IPS-20b (cell line): Measurements from ENCODE around the gene OPTC.
"Not testable (repeated sequence)": the region's sequence is repeated elsewhere in the genome, so short reads cannot be mapped to it uniquely, and the experiment has no call there.

ENCODE experiments used
- H3K27ac ChIP-seq: one replicate; pipeline ENCODE4 v1.5.1; 2013; ENCODE audit warnings: low read length
- H3K27me3 ChIP-seq: 2 replicates; pipeline ENCODE4 v1.6.1; 2013; ENCODE audit warnings: mild to moderate bottlenecking, low read length, inconsistent platforms; ENCODE audit not compliant: insufficient read depth
- H3K36me3 ChIP-seq: 2 replicates; pipeline ENCODE4 v1.6.1; 2013; ENCODE audit warnings: low read depth, mild to moderate bottlenecking, inconsistent platforms, low read length, moderate library complexity; ENCODE audit not compliant: insufficient read depth
- H3K4me1 ChIP-seq: 2 replicates; pipeline ENCODE4 v1.6.1; 2013; ENCODE audit warnings: mild to moderate bottlenecking, control low read depth, inconsistent platforms, low read length, moderate library complexity; ENCODE audit not compliant: insufficient read depth
- H3K4me3 ChIP-seq: 2 replicates; pipeline ENCODE4 v1.5.1; 2013; ENCODE audit warnings: mild to moderate bottlenecking, low read length, inconsistent platforms
- H3K9ac ChIP-seq: 2 replicates; pipeline ENCODE4 v1.6.1; 2013; ENCODE audit warnings: low read depth, mild to moderate bottlenecking, inconsistent platforms, low read length, moderate library complexity
- H3K9me3 ChIP-seq: 2 replicates; pipeline ENCODE4 v1.6.1; 2013; ENCODE audit warnings: mild to moderate bottlenecking, low read depth, low read length, inconsistent platforms; ENCODE audit not compliant: insufficient read depth

OPTC gene

GRCh38 chr1:203466906-203467549, 26.9 kb upstream of the OPTC start:
- H3K9ac ChIP-seq, H3K9me3 ChIP-seq, H3K27ac ChIP-seq, H3K36me3 ChIP-seq, H3K27me3 ChIP-seq, H3K4me3 ChIP-seq: not testable (repeated sequence)
- H3K4me1 ChIP-seq: peaks cover 19% of the 10 kb centered on the region

DNA sequence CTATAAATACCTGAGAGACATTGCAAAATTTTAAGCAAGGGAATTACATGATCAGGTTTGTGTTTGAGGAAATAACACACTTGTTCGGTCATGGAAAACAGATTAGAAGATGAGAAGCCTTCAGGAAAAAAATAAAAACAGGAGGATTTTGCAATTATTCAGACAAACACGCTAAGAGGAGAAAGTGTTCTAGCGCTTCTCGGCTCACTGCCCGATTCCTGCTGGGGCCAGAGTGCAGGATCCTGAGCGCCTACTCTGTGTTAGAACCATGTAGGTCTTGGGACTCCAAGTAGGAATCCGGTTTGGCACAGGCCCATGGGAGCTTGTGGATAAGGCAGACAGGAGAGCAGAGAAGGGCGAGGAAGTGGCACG, 26.4 kb upstream of the OPTC start:
- no peaks in the 10 kb centered on the region for H3K9me3 ChIP-seq
- no peaks in the 10 kb centered on the region for H3K36me3 ChIP-seq
- H3K27ac ChIP-seq: no peak overlapping the region
- H3K27me3 ChIP-seq: no peaks in the 10 kb centered on the region
- H3K4me3 ChIP-seq: no peak overlapping the region
- peaks cover 17% of the 10 kb centered on the region for H3K4me1 ChIP-seq
- no peak overlapping the region for H3K9ac ChIP-seq

DNA sequence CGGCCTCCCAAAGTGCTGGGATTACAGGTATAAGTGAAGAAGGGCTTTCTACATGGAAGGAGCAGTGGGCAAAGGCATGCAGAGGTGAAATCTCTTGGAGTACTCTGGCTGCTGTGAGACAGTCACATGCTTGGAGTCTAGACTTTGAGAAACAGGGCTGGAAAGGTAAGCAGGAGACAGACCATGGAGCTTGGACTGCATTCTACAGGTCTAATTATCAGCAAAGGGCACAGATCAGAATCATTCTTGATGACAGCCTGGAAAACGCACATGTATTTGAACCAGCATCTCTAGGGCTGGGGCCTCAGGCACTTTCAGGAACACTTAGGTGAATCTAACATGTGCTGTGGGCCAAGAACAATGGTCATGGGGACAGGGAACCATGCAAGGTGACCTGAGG, 25.6 kb upstream of the OPTC start:
- Histone ChIP-seq H3K27ac (no peak overlapping the region), H3K27me3 (no peaks in the 10 kb centered on the region), H3K4me3 (no peak overlapping the region), H3K9ac (no peak overlapping the region), H3K4me1 (peaks cover 14% of the 10 kb centered on the region), H3K36me3 (no peaks in the 10 kb centered on the region), H3K9me3 (no peaks in the 10 kb centered on the region)

- H3K9me3 ChIP-seq: no peaks in the 10 kb centered on the region
- H3K36me3 ChIP-seq: no peaks in the 10 kb centered on the region
- H3K4me1 ChIP-seq: peaks cover 14% of the 10 kb centered on the region
- H3K4me3 ChIP-seq: no peak overlapping the region
- H3K27ac ChIP-seq: no peak overlapping the region
- no peaks in the 10 kb centered on the region for H3K27me3 ChIP-seq
- H3K9ac ChIP-seq: no peak overlapping the region
Observed at GRCh38 chr1:203470240-203470639, 23.7 kb upstream of the OPTC start.

DNA sequence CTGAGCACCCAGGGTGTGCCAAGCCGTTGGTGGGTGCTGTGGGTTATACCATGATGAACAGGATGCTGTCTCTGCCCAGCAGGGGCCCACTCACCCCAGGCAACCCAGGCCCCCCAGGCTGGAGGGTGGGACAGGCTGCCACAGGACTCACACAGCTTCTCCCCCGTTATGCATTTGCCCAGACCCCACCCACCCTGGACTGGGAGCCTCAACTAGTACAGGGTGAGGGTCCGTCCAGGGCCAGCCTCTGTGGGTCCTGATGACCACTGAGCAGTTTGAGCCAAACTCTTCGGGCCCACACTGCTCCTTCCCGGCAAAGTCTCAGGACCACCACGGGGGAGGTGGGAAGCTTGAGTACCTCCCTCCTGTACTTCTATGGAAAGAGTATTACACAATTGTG, 22.1 kb upstream of the OPTC start:
- Histone ChIP-seq H3K4me3 (no peak overlapping the region), H3K36me3 (no peaks in the 10 kb centered on the region), H3K9me3 (no peaks in the 10 kb centered on the region), H3K9ac (no peak overlapping the region), H3K27me3 (no peaks in the 10 kb centered on the region), H3K27ac (no peak overlapping the region), H3K4me1 (peaks cover 11% of the 10 kb centered on the region)

DNA sequence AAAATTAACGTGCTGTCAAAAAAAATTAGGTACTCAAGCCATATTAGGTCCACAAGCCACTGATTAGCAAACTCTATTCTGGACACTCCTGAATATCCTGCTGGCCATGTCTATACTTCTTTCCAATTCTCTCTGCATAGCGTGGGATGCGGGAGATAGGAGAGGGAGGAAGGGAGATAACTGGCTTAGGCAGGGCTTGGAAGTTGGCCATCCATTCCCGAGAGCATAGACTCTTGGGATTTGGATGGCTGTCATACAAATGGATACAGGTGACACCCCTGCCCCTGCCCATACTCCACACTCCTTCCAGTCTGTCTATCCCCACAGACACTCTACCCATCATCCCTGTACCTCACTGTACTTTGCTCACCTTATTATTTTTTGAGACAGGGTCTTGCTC, 20.7 kb upstream of the OPTC start:
- no peaks in the 10 kb centered on the region for H3K36me3 ChIP-seq

GRCh38 chr1:203473781-203474305, 20.1 kb upstream of the OPTC start:
- Histone ChIP-seq H3K4me1 (peaks cover 11% of the 10 kb centered on the region), H3K9me3 (no peaks in the 10 kb centered on the region), H3K27ac (no peak overlapping the region), H3K4me3 (no peak overlapping the region), H3K36me3 (no peaks in the 10 kb centered on the region), H3K27me3 (no peaks in the 10 kb centered on the region), H3K9ac (no peak overlapping the region)

More for the DNA sequence above, 20.7 kb upstream of the OPTC start:
- Histone ChIP-seq H3K9me3 (no peaks in the 10 kb centered on the region), H3K27ac (no peak overlapping the region), H3K27me3 (no peaks in the 10 kb centered on the region), H3K4me1 (peaks cover 11% of the 10 kb centered on the region), H3K4me3 (no peak overlapping the region), H3K9ac (no peak overlapping the region)

DNA sequence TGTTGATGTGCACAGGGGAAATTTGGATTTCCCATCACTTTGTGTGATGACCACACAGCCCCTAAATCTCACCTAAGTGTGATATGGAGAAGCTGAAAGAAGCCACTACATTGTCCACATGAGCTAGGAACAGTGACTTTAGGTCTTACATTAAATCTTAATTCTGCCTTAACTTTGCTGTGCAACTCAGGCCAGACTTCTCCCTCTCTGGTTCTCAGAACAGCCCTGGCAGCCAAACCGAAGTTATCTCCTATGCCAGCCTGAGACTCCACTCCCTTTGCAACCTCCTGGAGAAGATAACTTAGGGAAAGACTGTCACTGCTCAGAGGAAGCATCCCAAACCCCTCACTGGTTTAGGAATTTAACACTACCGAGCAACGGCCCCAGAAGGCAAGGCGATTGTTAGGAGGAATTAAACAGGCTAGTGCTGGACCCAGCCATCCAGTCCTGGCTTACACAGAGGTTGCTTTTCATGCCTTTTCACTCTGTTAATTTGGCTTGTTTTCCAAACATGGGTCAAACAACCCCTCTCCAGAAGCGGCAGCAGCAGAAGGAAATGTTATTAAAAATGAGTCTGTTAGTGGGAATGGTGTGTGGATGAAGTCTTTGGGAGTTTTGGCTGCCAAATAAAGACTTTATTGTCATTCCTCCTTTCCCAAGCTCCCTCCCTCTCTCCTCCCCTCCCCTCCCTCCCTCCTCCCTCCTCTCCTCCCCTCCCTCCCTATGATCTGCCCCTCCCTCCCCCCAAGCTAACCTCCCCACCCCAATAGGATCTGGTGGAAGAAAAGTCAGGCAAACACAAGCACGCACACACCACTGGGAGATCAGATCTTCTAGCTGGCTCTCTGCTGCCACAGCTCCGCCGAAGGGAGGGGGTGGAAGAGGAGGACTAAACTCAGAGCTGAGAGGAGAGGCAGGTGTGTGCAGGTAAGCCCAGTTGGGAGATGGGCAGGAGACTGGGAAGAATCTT, 18.7 kb upstream of the OPTC start, which contains the start of gene PRELP:
TSS of gene PRELP (plus strand) at position 795 of the 970 bp plus-strand sequence. CDS start 7,379 bp downstream, outside the sequence.
- Histone ChIP-seq H3K4me3 (peak within 1 kb of the TSS; percentile 47), H3K27me3 (no peaks in the 10 kb centered on the region), H3K9me3 (no peaks in the 10 kb centered on the region), H3K9ac (peak within 1 kb of the TSS; percentile 7; the same call in 1 of the 2 replicates), H3K4me1 (peaks cover 12% of the 10 kb centered on the region), H3K27ac (no peak within 1 kb of the TSS), H3K36me3 (no peaks in the 10 kb centered on the region)

DNA sequence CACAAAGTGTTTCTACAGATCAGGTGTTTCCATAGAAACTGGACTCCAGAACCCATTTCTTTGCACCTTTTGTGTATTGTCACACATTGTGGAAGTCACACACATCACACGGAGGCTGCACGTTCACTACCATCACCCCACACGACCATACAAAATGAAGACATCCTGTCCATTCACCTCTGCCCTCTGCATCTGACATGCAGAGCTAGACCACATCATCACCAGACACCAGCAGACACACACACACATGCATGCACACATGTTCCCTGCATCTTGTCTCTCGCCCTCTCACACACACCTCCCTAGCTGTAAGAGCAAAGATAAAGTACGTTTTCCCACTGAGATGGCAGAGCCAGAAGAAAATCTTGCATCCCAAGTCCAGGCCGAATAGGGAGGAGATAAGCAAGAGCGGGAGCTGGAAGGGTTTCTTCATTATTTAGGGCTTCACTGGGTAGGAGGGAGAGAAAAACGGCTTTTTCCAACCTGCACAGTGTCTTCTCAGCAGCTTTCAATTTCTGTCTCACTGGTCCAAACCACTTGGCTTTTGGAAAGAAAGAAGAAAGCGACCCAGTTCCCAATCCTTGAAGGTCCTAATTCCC, 17.6 kb upstream of the OPTC start:
- Histone ChIP-seq H3K36me3 (no peaks in the 10 kb centered on the region), H3K27ac (no peak overlapping the region), H3K9me3 (no peaks in the 10 kb centered on the region), H3K4me1 (peaks cover 14% of the 10 kb centered on the region), H3K4me3 (peak overlapping the region; percentile 27; the same call in 1 of the 2 replicates), H3K27me3 (no peaks in the 10 kb centered on the region), H3K9ac (peak overlapping the region; percentile 7; the same call in 1 of the 2 replicates)

GRCh38 chr1:203477748-203478147, 16.2 kb upstream of the OPTC start:
- Histone ChIP-seq H3K36me3 (no peaks in the 10 kb centered on the region), H3K4me1 (peaks cover 14% of the 10 kb centered on the region), H3K27me3 (no peaks in the 10 kb centered on the region), H3K9ac (no peak overlapping the region), H3K4me3 (no peak overlapping the region), H3K27ac (no peak overlapping the region), H3K9me3 (no peaks in the 10 kb centered on the region)

DNA sequence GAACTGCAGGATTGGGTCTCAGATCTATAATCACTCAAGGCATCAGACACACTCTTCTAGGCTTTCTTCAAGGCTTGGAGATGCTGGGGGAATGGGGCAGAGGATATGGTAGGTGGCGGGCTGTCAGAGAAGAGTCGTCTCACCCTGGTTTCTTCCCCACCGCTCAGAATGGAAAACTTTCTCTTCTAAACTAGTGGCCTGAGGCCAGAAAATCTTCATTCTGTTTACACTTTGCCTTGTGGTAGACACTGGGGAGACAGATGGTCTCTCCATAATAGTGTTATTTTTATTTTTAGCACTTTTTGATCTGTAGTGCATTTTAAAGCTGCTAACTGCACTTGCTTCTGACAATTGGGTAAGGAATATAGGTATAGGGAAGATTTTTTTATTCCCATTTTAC, 15.7 kb upstream of the OPTC start:
- H3K4me3 ChIP-seq: no peak overlapping the region
- no peaks in the 10 kb centered on the region for H3K36me3 ChIP-seq
- H3K27me3 ChIP-seq: no peaks in the 10 kb centered on the region
- no peaks in the 10 kb centered on the region for H3K9me3 ChIP-seq
- no peak overlapping the region for H3K27ac ChIP-seq
- H3K9ac ChIP-seq: no peak overlapping the region
- H3K4me1 ChIP-seq: peaks cover 14% of the 10 kb centered on the region
